Smooth muscle cell of the coronary artery (primary cell): Measurements from ENCODE around the gene TIAL1. TPM values are rescaled to one million over a fixed set of nuclear protein-coding genes. Genes with fewer than 3 reads are reported as not detected.

Experiments used
- total RNA-seq: library from RNA; depleted of rRNA; stranded (reverse); fragments of >200 nt; gene quantifications from 2 replicates; pipeline ENCODE4 v1.2.3, GENCODE V29; 2014; ENCODE audit warnings: low replicate concordance

The TIAL1 gene
- 14.7 and 16.8 TPM in 2 replicates for total RNA-seq

GRCh38 chr10:119596537-119597404 lies at the start of gene TIAL1:
TIAL1 (minus strand) TSS chr10:119596964; CDS start chr10:119596465, 499 bp downstream.

GRCh38 chr10:119542357-119542987 lies 54.3 kb downstream of the TIAL1 start, which contains the start of gene RGS10:
RGS10 (minus strand) TSS chr10:119542719; CDS start chr10:119542638, 81 bp downstream.

Other genes with a start within 250 kb of the TIAL1 start
- gene RGS10, start 54.2 kb downstream of the TIAL1 start, total RNA-seq, result 20.0 and 44.7 TPM in 2 replicates
- 2.5 and 12.1 TPM in 2 replicates for gene BAG3, start 54.4 kb upstream of the TIAL1 start, total RNA-seq
- 9.6 and 25.8 TPM in 2 replicates for gene INPP5F, start 129.1 kb upstream of the TIAL1 start, total RNA-seq